HepG2 (cell line): ENCODE measurements around the gene OPRL1. TPM values are rescaled to one million over a fixed set of nuclear protein-coding genes. Genes with fewer than 3 reads are reported as not detected.

Experiments used
- ARID3A ChIP-seq: IDR thresholded peaks from 2 replicates; pipeline ENCODE4 v1.6.1; 2012; ENCODE audit warnings: low read depth, low read length, improper control_type of control experiment
- FOXA1 ChIP-seq, 2 experiments: fragments of 450-650 bp in 1 of 2; sonication (generic) in 1 of 2; formaldehyde crosslinking in 1 of 2; IDR thresholded peaks; 2 replicates each; pipeline versions ENCODE4 v1.4.0 to v1.6.1; 2016 to 2020; ENCODE audit warnings: missing genetic modification reagents in 1 of 2
- MTF2 ChIP-seq: sonication (generic); formaldehyde crosslinking; IDR thresholded peaks from 2 replicates; pipeline ENCODE4 v1.5.0; 2020; ENCODE audit warnings: missing genetic modification reagents, borderline replicate concordance
- NR2F2 ChIP-seq: IDR thresholded peaks from 2 replicates; pipeline ENCODE4 v1.6.1; 2012; ENCODE audit warnings: low read depth, inconsistent platforms, borderline replicate concordance
- RERE ChIP-seq: IDR thresholded peaks from 2 replicates; pipeline ENCODE4 v1.6.1; 2016; ENCODE audit warnings: low read depth, missing genetic modification reagents, missing compliant biosample characterization
- RFX5 ChIP-seq: IDR thresholded peaks from 2 replicates; pipeline ENCODE4 v1.6.1; 2011; ENCODE audit warnings: low read depth, low read length, improper control_type of control experiment
- RXRA ChIP-seq: sonication (generic); formaldehyde crosslinking; IDR thresholded peaks from 2 replicates; pipeline ENCODE4 v1.5.1; 2020; ENCODE audit warnings: missing genetic modification reagents
- TEAD3 ChIP-seq: optimal IDR thresholded peaks from 2 replicates; pipeline ENCODE3; 2016; ENCODE audit warnings: borderline replicate concordance
- TFE3 ChIP-seq: IDR thresholded peaks from 2 replicates; pipeline ENCODE4 v1.6.1; 2016
- THAP9 ChIP-seq: sonication (generic); formaldehyde crosslinking; IDR thresholded peaks from 2 replicates; pipeline ENCODE4; 2020; ENCODE audit warnings: missing genetic modification reagents, mild to moderate bottlenecking, borderline replicate concordance
- ZNF263 ChIP-seq: sonication (generic); formaldehyde crosslinking; IDR thresholded peaks from 2 replicates; pipeline ENCODE4 v1.4.0; 2020; ENCODE audit warnings: missing genetic modification reagents
- ZNF703 ChIP-seq: sonication (generic); formaldehyde crosslinking; IDR thresholded peaks from 2 replicates; pipeline ENCODE4 v1.5.1; 2020; ENCODE audit warnings: missing genetic modification reagents, mild to moderate bottlenecking, moderate library complexity, borderline replicate concordance
- ZXDC ChIP-seq: sonication (generic); formaldehyde crosslinking; IDR thresholded peaks from 2 replicates; pipeline ENCODE4 v1.5.0; 2020; ENCODE audit warnings: mild to moderate bottlenecking, missing genetic modification reagents
- polyA plus RNA-seq, 8 experiments: library from polyadenylated mRNA; depleted of rRNA in 3 of 8; stranded (reverse) in 7 of 8; unstranded in 1 of 8; fragments of >200 nt; fragmentation: Illumina TruSeq in 4 of 8; extraction: Trizol in 4 of 8; gene quantifications; 2 replicates each; pipeline versions ENCODE4 v1.2.1 to v1.2.3, GENCODE V29; 2011 to 2016; ENCODE audit warnings: low read depth in 4 of 8, missing spikeins in 1 of 8, mixed read lengths in 1 of 8; ENCODE audit not compliant: insufficient read depth in 1 of 8
- total RNA-seq, 5 experiments: library from RNA; depleted of rRNA; stranded (reverse); fragments of >200 nt; fragmentation: Illumina TruSeq; extraction: Trizol; gene quantifications; 2 replicates each; pipeline ENCODE4 v1.2.3, GENCODE V29; 2016; ENCODE audit warnings: low read depth in 1 of 5

OPRL1 gene
- total and polyA plus RNA-seq, 2 of the 13 experiments (the other 11 are each of a cell fraction or from before 2014, with no cell fraction given) = 0.35 to 0.71 TPM

GRCh38 chr20:64040231-64041039 is 39.4 kb upstream of the OPRL1 start (continued):
- TF ChIP-seq RERE (CRISPR knock-in tag) = 0 out of 2 replicates have a peak, but pooled peaks have one; percentile 9
- TF ChIP-seq MTF2 = peak; percentile 82; the same call in 1 of the 2 replicates
- peak; percentile 91 for TF ChIP-seq ZXDC
- no peak for TF ChIP-seq ZNF703 (CRISPR knock-in tag)
- peak; percentile 33; the same call in 1 of the 2 replicates for TF ChIP-seq ZNF263 (CRISPR knock-in tag)
- TF ChIP-seq ARID3A = no peak
- peak; percentile 13; the same call in 1 of the 2 replicates for TF ChIP-seq NR2F2
- peak; percentile 32 for TF ChIP-seq TEAD3 (CRISPR knock-in tag)
- TF ChIP-seq RXRA = peak; percentile 79; the same call in 1 of the 2 replicates
- TF ChIP-seq THAP9 (CRISPR knock-in tag) = no peak; the same call in 1 of the 2 replicates
- no peak for TF ChIP-seq RFX5
- TF ChIP-seq FOXA1 (IDR thresholded peaks at IDR 0.05) = no peak
- no peak for TF ChIP-seq FOXA1 (CRISPR knock-in tag; IDR thresholded peaks at IDR 0.05)
- no peak for TF ChIP-seq TFE3 (CRISPR knock-in tag)
